HG03060 (cell line): Measurements from ENCODE around the gene GCH1.
"Not testable (repeated sequence)": the region's sequence is repeated elsewhere in the genome, so short reads cannot be mapped to it uniquely, and the experiment has no call there.

ENCODE experiments used
- ATAC-seq: cut with Tn5 transposase; IDR thresholded peaks from one replicate; pipeline ENCODE4 v1.9.1; 2021; ENCODE audit warnings: low read depth, moderate number of reproducible peaks; ENCODE audit not compliant: unreplicated experiment

The GCH1 gene

GRCh38 chr14:54902521-54903420 is at the start of gene GCH1:
Gene GCH1 (minus strand): TSS chr14:54902826. CDS start chr14:54902663, 163 bp downstream.
- ATAC-seq = peak; percentile 48

- ATAC-seq = no peak
Observed at GRCh38 chr14:54947230-54947629, 44.6 kb upstream of the GCH1 start.

GRCh38 chr14:54946500-54946899 is 43.9 kb upstream of the GCH1 start:
- no peak for ATAC-seq

- no peak for ATAC-seq
Observed at GRCh38 chr14:54944737-54945391, 42.2 kb upstream of the GCH1 start.

- no peak for ATAC-seq
Observed at GRCh38 chr14:54942913-54943312, 40.3 kb upstream of the GCH1 start.

GRCh38 chr14:54936816-54937215 is 34.2 kb upstream of the GCH1 start:
- ATAC-seq = no peak

- no peak for ATAC-seq
Observed at GRCh38 chr14:54935958-54936357, 33.3 kb upstream of the GCH1 start.

GRCh38 chr14:54935100-54935499 is 32.5 kb upstream of the GCH1 start:
- ATAC-seq = no peak

- no peak for ATAC-seq
Observed at GRCh38 chr14:54933006-54933405, 30.4 kb upstream of the GCH1 start.

- no peak for ATAC-seq
Observed at GRCh38 chr14:54931598-54932340, 29.1 kb upstream of the GCH1 start.

- no peak for ATAC-seq
Observed at GRCh38 chr14:54931101-54931500, 28.5 kb upstream of the GCH1 start.

GRCh38 chr14:54929556-54929955 is 26.9 kb upstream of the GCH1 start:
- no peak for ATAC-seq

GRCh38 chr14:54928216-54928615 is 25.6 kb upstream of the GCH1 start:
- ATAC-seq = no peak

- ATAC-seq = no peak
Observed at GRCh38 chr14:54927551-54927950, 24.9 kb upstream of the GCH1 start.

GRCh38 chr14:54926570-54926969 is 23.9 kb upstream of the GCH1 start:
- not testable (repeated sequence) for ATAC-seq

GRCh38 chr14:54922598-54922997 is 20.0 kb upstream of the GCH1 start:
- ATAC-seq = no peak

- no peak for ATAC-seq
Observed at GRCh38 chr14:54920052-54920451, 17.4 kb upstream of the GCH1 start.

GRCh38 chr14:54919330-54919729 is 16.7 kb upstream of the GCH1 start:
- ATAC-seq = no peak

GRCh38 chr14:54918427-54918826 is 15.8 kb upstream of the GCH1 start:
- ATAC-seq = no peak

GRCh38 chr14:54916101-54916500 is 13.5 kb upstream of the GCH1 start:
- no peak for ATAC-seq
